Measurements from ENCODE around the gene CLIP2. TPM values are rescaled to one million over a fixed set of nuclear protein-coding genes. Genes with fewer than 3 reads are reported as not detected.

The CLIP2 gene
- total RNA-seq, 2 donors from 2014 or later: 77.8 to 81.6 TPM

DNA sequence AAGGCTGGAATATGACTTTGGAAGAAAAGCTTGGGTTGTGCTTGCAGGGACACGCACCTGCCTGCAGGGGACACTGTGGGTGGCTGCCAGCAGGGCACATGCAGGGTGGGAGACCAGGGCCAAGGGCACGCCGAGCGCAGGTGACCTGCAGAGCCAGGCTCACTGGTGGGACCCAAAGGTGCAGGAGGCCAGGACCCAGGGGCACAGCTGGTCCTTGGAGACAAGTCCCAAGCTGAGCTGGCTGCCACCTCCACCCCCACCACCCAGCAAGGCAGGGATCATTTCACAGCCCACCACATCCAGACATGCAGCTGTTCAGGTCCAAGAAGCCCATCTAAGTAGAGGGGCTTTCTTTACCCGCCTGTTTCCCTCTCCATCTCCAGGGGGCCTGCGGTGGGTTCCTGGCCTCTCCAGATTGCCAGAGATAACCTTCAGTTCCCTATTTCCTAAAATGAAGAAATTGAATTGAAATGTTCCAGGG, 13.8 kb upstream of the CLIP2 start:
- peaks cover 11% of the 10 kb centered on the region for H3K4me1 ChIP-seq
- no peak overlapping the region for H3K4me3 ChIP-seq
- DNase-seq: no peak
- no peak overlapping the region for H3K27ac ChIP-seq
- H3K9me3 ChIP-seq: no peaks in the 10 kb centered on the region
- H3K27me3 ChIP-seq: no peaks in the 10 kb centered on the region
- no peaks in the 10 kb centered on the region for H3K36me3 ChIP-seq
- no peak overlapping the region for H3K9ac ChIP-seq (ENCODE audit: low read depth in 2 of 2, low read length in 2 of 2)
- intact Hi-C loops (cut with DNase I): no loop called here
- TF ChIP-seq, protein P1, sequence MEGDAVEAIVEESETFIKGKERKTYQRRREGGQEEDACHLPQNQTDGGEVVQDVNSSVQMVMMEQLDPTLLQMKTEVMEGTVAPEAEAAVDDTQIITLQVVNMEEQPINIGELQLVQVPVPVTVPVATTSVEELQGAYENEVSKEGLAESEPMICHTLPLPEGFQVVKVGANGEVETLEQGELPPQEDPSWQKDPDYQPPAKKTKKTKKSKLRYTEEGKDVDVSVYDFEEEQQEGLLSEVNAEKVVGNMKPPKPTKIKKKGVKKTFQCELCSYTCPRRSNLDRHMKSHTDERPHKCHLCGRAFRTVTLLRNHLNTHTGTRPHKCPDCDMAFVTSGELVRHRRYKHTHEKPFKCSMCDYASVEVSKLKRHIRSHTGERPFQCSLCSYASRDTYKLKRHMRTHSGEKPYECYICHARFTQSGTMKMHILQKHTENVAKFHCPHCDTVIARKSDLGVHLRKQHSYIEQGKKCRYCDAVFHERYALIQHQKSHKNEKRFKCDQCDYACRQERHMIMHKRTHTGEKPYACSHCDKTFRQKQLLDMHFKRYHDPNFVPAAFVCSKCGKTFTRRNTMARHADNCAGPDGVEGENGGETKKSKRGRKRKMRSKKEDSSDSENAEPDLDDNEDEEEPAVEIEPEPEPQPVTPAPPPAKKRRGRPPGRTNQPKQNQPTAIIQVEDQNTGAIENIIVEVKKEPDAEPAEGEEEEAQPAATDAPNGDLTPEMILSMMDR (IDR thresholded peaks at IDR 0.05): peak; percentile 65

DNA sequence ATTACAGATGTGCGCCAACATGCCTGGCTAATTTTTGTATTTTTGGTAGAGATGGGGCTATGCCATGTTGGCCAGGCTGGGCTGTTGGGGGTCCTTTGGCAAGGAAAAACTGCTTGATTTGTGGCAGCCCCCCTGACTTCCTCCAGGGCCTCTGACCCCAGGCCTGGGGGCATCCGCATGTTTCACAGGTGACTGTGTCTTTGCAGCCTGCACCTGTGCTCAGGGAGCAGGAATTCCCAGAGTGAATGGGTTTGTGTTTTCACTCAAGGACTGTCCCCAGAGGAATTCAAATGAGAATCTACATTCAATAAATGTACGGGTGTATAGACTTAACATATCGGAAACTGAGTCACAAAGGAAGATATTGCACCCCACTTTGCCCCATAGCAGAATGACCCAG, 11.6 kb upstream of the CLIP2 start:
- no peaks in the 10 kb centered on the region for H3K9me3 ChIP-seq
- intact Hi-C loops (cut with DNase I): no loop called here
- no peak overlapping the region for H3K27ac ChIP-seq

DNA sequence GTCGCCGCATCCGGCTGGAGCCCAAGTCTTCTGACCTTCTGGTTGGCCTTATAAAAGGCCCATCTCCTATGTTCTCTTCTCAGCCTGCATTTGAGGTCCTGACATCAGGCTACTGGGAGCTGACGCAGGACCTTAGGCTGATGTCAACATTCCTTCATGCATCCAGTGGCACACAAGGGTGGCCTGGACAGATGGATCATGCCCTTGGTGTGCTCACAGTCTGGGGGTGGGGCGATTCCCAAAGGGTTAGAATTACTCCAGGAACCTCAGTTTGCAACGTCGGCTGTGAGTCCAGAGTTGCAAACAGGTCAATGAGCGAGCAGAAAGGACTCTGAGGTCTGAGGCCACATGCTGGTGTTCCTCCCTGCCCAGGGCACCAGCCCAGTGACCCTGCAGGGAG, 8.2 kb upstream of the CLIP2 start:
- no peak for DNase-seq
- Histone ChIP-seq H3K4me3 (no peak overlapping the region), H3K36me3 (no peaks in the 10 kb centered on the region), H3K4me1 (peaks cover 9% of the 10 kb centered on the region), H3K27me3 (no peaks in the 10 kb centered on the region), H3K9ac (ENCODE audit: low read depth in 2 of 2, low read length in 2 of 2) (no peak overlapping the region), H3K27ac (no peak overlapping the region), H3K9me3 (no peaks in the 10 kb centered on the region)
- intact Hi-C loops (cut with DNase I): no loop called here
- TF ChIP-seq, protein P1 (IDR thresholded peaks at IDR 0.05): no peak

More for the DNA sequence above, 11.6 kb upstream of the CLIP2 start:
- Histone ChIP-seq H3K4me3 (no peak overlapping the region), H3K9ac (ENCODE audit: low read depth in 2 of 2, low read length in 2 of 2) (no peak overlapping the region), H3K27me3 (no peaks in the 10 kb centered on the region), H3K4me1 (peaks cover 5% of the 10 kb centered on the region), H3K36me3 (no peaks in the 10 kb centered on the region)
- TF ChIP-seq, protein P1 (IDR thresholded peaks at IDR 0.05): no peak
- no peak for DNase-seq

DNA sequence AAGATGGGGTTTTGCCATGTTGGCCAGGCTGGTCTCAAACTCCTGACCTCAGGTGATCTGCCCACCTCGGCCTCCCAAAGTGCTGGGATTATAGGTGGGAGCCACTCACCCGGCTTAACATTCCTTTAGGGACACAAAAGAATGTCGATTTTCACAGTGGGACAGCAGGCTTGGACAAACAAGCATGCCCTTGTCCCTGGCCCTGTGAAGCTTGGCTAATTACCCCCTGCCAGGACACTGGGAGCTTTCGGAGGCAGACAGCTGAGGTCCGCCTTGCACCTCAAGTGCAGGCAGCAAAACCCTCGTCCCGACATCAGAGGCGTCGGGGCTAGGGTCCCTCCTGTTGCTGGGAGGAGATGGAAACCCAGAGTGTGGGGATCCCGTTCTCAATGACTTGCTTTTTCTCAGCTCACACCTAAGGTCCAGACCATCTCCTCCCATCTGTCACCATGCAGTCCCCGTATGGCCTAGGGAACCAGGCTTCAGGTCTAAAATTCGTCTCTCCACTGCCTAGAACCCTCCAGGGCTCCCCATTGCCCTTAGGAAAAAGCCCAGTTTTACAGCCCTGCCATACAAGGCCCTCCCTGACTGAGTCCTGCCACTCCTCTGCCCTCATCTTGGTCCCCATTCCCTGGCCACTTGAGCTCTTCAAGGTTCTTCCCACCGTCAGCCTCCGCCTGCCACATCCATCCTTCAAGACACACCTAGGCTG, 6.3 kb upstream of the CLIP2 start:
- TF ChIP-seq, protein P1 (IDR thresholded peaks at IDR 0.05): no peak
- no peak overlapping the region for H3K27ac ChIP-seq
- intact Hi-C loops (cut with DNase I): no loop called here
- no peak for DNase-seq
- H3K27me3 ChIP-seq: no peaks in the 10 kb centered on the region
- peaks cover 9% of the 10 kb centered on the region for H3K4me1 ChIP-seq
- no peak overlapping the region for H3K4me3 ChIP-seq
- H3K9me3 ChIP-seq: no peaks in the 10 kb centered on the region
- no peaks in the 10 kb centered on the region for H3K36me3 ChIP-seq
- H3K9ac ChIP-seq (ENCODE audit: low read depth in 2 of 2, low read length in 2 of 2): peak overlapping the region in 1 of 2 donors; percentile 12

DNA sequence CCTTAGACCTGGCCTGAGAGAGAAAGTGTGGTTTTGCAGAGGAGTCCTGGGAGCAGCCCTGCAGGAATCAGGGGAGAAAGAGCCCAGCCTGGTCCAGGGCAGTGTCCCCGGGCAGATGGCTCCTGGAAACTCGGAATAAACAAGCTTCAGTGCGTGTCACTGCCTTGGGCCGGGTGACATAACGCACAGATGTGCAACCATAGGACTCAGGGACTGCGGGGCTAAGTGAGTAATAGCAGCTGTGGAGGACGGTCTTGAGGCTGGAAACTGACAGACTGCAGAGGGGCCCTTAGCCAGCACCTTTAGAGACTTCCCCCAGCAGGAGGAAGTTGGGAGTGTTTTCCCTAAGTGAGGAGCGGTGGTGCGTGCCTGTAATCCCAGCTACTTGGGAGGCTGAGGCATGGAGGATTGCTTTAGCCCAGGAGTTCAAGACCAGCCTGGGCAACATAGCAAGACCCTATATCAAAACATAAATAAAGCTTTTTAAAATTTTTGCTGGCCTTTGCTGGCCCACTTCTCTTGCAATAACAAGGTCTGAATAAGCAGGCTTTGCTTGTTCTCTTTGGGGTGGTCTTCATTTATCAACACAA, 5.3 kb upstream of the CLIP2 start:
- TF ChIP-seq, protein P1 (IDR thresholded peaks at IDR 0.05): no peak
- Histone ChIP-seq H3K4me3 (no peak overlapping the region), H3K9ac (ENCODE audit: low read depth in 2 of 2, low read length in 2 of 2) (peak overlapping the region; percentile 3 to 24), H3K27me3 (no peaks in the 10 kb centered on the region), H3K9me3 (no peaks in the 10 kb centered on the region), H3K36me3 (no peaks in the 10 kb centered on the region), H3K27ac (peak overlapping the region; percentile 79), H3K4me1 (peaks cover 14% of the 10 kb centered on the region)
- DNase-seq: no peak
- intact Hi-C loops (cut with DNase I): no loop called here

Measured in colonic mucosa (tissue), 4 donors.